Measurements from ENCODE around the gene TMEM167B. TPM values are rescaled to one million over a fixed set of nuclear protein-coding genes. Genes with fewer than 3 reads are reported as not detected.
"Not testable (repeated sequence)": the region's sequence is repeated elsewhere in the genome, so short reads cannot be mapped to it uniquely, and the experiment has no call there.

Gene TMEM167B
- total RNA-seq, 4 donors from 2014 or later, result 22.2 to 29.2 (median 24.8) TPM

- ATAC-seq (ENCODE audit: low FRiP score) (no peak), DNase-seq (ENCODE audit: low spot score) (no peak)
- TF ChIP-seq, protein P1, sequence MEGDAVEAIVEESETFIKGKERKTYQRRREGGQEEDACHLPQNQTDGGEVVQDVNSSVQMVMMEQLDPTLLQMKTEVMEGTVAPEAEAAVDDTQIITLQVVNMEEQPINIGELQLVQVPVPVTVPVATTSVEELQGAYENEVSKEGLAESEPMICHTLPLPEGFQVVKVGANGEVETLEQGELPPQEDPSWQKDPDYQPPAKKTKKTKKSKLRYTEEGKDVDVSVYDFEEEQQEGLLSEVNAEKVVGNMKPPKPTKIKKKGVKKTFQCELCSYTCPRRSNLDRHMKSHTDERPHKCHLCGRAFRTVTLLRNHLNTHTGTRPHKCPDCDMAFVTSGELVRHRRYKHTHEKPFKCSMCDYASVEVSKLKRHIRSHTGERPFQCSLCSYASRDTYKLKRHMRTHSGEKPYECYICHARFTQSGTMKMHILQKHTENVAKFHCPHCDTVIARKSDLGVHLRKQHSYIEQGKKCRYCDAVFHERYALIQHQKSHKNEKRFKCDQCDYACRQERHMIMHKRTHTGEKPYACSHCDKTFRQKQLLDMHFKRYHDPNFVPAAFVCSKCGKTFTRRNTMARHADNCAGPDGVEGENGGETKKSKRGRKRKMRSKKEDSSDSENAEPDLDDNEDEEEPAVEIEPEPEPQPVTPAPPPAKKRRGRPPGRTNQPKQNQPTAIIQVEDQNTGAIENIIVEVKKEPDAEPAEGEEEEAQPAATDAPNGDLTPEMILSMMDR (IDR thresholded peaks at IDR 0.05), result no peak
These were observed 47.4 kb downstream of the TMEM167B start for GRCh38 chr1:109137958-109138357.

- TF ChIP-seq, protein P1 (IDR thresholded peaks at IDR 0.05), result no peak
- DNase-seq (ENCODE audit: low spot score), result no peak
- no peak for ATAC-seq (ENCODE audit: low FRiP score)
These were observed 47.8 kb downstream of the TMEM167B start for GRCh38 chr1:109138358-109138757.

DNA sequence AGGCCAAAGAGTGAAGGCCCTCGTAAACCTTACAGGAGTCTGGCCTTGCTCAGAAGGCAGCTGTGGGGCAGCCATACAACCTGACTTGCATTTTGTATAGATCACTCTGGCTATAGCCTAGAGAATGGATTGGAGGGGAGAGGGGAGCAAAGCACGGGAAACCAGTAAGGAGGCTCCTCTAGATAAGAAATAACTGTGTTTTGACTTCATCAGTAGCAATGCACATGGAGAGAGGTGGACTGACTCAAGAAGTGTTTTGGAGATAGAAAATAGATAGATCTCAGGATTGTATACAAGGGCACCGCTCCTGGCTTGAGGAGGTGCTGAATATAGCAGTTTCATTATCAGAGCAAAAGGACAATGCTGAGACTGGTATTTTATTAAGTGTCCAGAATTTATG, 49.8 kb downstream of the TMEM167B start:
- no peak for ATAC-seq (ENCODE audit: low FRiP score)
- no peak for DNase-seq (ENCODE audit: low spot score)
- TF ChIP-seq, protein P1 (IDR thresholded peaks at IDR 0.05), result no peak

GRCh38 chr1:109142260-109142659, 51.7 kb downstream of the TMEM167B start:
- TF ChIP-seq, protein P1 (IDR thresholded peaks at IDR 0.05), result no peak
- ATAC-seq (ENCODE audit: low FRiP score) (no peak), DNase-seq (ENCODE audit: low spot score) (no peak)

- DNase-seq (ENCODE audit: low spot score); ATAC-seq (ENCODE audit: low FRiP score): not testable (repeated sequence)
These were observed 52.2 kb downstream of the TMEM167B start for GRCh38 chr1:109142725-109143124.

Small RNAs within 50 kb of the gene (small RNA-seq; reads per million reads assigned to genes)
- not detected for gene AL356488.2

Other genes with a start within 250 kb of the TMEM167B start
- gene AKNAD1, start 233.7 kb upstream of the TMEM167B start, total RNA-seq, result under 1 TPM in 1 of 4 donors, not detected in 3; 0.84 TPM
- gene GPSM2, start 213.8 kb upstream of the TMEM167B start, total RNA-seq, result 10 to 100 TPM in 2 of 4 donors, 1 to 10 TPM in 2; 4.0 to 24.4 (median 8.7) TPM
- gene CLCC1, start 127.3 kb upstream of the TMEM167B start, total RNA-seq, result 10 to 100 TPM; 19.2 to 30.6 (median 26.7) TPM
- gene WDR47, start 48.7 kb upstream of the TMEM167B start, total RNA-seq, result 10 to 100 TPM; 12.0 to 20.8 (median 12.6) TPM
- gene TAF13, start 14.8 kb upstream of the TMEM167B start, total RNA-seq, result 10 to 100 TPM; 24.3 to 65.3 (median 31.5) TPM
- 1 to 10 TPM in 1 of 4 donors, under 1 TPM in 2, not detected in 1; 0.48 to 3.3 (median 0.74) TPM for gene ELAPOR1, start 23.4 kb downstream of the TMEM167B start, total RNA-seq
- gene SARS1, start 123.2 kb downstream of the TMEM167B start, total RNA-seq, result 100 to 1,000 TPM; 109 to 151 (median 132) TPM
- gene CELSR2, start 158.8 kb downstream of the TMEM167B start, total RNA-seq, result 1 to 10 TPM; 1.6 to 2.6 (median 1.9) TPM
- gene PSRC1, start 192.4 kb downstream of the TMEM167B start, total RNA-seq, result 1 to 10 TPM; 1.7 to 8.7 (median 2.1) TPM
- not detected for gene MYBPHL, start 216.2 kb downstream of the TMEM167B start, total RNA-seq

All from omental fat pad (tissue), 4 donors.